ENCODE measurements around the gene SPRR2E.
"Not testable (repeated sequence)": the region's sequence is repeated elsewhere in the genome, so short reads cannot be mapped to it uniquely, and the experiment has no call there.

The SPRR2E gene

GRCh38 chr1:153094426-153094825 lies at the start of gene SPRR2E:
SPRR2E (minus strand) TSS chr1:153094526; CDS start chr1:153093751, 775 bp downstream.
- ATAC-seq = no peak

GRCh38 chr1:153141377-153141776 lies 47.1 kb upstream of the SPRR2E start:
- no peak for ATAC-seq

- no peak for ATAC-seq
These were observed 46.2 kb upstream of the SPRR2E start for GRCh38 chr1:153140484-153140883.

- ATAC-seq = no peak
These were observed 39.4 kb upstream of the SPRR2E start for GRCh38 chr1:153133743-153134142.

GRCh38 chr1:153133267-153133666 lies 38.9 kb upstream of the SPRR2E start:
- ATAC-seq = no peak

GRCh38 chr1:153128688-153129087 lies 34.4 kb upstream of the SPRR2E start:
- not testable (repeated sequence) for ATAC-seq

GRCh38 chr1:153127296-153127695 lies 33.0 kb upstream of the SPRR2E start:
- ATAC-seq = no peak

- no peak for ATAC-seq
These were observed 31.2 kb upstream of the SPRR2E start for GRCh38 chr1:153125536-153125935.

- ATAC-seq = not testable (repeated sequence)
These were observed 29.5 kb upstream of the SPRR2E start for GRCh38 chr1:153123793-153124192.

GRCh38 chr1:153122831-153123421 lies 28.6 kb upstream of the SPRR2E start:
- no peak for ATAC-seq

GRCh38 chr1:153120945-153121344 lies 26.6 kb upstream of the SPRR2E start:
- no peak for ATAC-seq

GRCh38 chr1:153119491-153119971 lies 25.2 kb upstream of the SPRR2E start:
- no peak for ATAC-seq

GRCh38 chr1:153115264-153115663 lies 20.9 kb upstream of the SPRR2E start:
- ATAC-seq = not testable (repeated sequence)

- ATAC-seq = no peak
These were observed 19.1 kb upstream of the SPRR2E start, which contains the start of gene SPRR2F for GRCh38 chr1:153113416-153113815. SPRR2F (minus strand) TSS chr1:153113516; CDS start chr1:153112733, 783 bp downstream.

GRCh38 chr1:153112454-153112853 lies 18.1 kb upstream of the SPRR2E start:
- ATAC-seq = not testable (repeated sequence)

- no peak for ATAC-seq
These were observed 5.9 kb upstream of the SPRR2E start for GRCh38 chr1:153100245-153100644.

GRCh38 chr1:153099461-153100045 lies 5.2 kb upstream of the SPRR2E start:
- ATAC-seq = no peak

GRCh38 chr1:153095764-153096163 lies 1.4 kb upstream of the SPRR2E start:
- no peak for ATAC-seq

GRCh38 chr1:153087652-153088051 lies 6.7 kb downstream of the SPRR2E start:
- no peak for ATAC-seq

GRCh38 chr1:153081736-153082135 lies 12.6 kb downstream of the SPRR2E start:
- ATAC-seq = no peak

- no peak for ATAC-seq
These were observed 21.3 kb downstream of the SPRR2E start for GRCh38 chr1:153072806-153073726.

- no peak for ATAC-seq
These were observed 22.8 kb downstream of the SPRR2E start, which contains the start of gene SPRR2B for GRCh38 chr1:153071511-153071910. SPRR2B (minus strand) TSS chr1:153071611; CDS start chr1:153070839, 772 bp downstream.

- ATAC-seq = no peak
These were observed 24.1 kb downstream of the SPRR2E start for GRCh38 chr1:153070243-153070642.

Data from activated CD4-positive, CD25-positive, alpha-beta regulatory T cell treated with anti-CD3 and anti-CD28 coated beads, Interleukin-2, amount 50 U/mL, for 24 hours (primary cell).